Superior temporal gyrus (tissue), 1 donor: Measurements from ENCODE around the gene GRIFIN.
A peak's percentile ranks its signal among the peaks of the same experiment; 100 is the strongest.
"Not testable (repeated sequence)": the region's sequence is repeated elsewhere in the genome, so short reads cannot be mapped to it uniquely, and the experiment has no call there.

Source experiments
- DNase-seq: peaks from one replicate; pipeline ENCODE4 v3.0.0-alpha.2; 2016; ENCODE audit errors: extremely low spot score

The GRIFIN gene

DNA sequence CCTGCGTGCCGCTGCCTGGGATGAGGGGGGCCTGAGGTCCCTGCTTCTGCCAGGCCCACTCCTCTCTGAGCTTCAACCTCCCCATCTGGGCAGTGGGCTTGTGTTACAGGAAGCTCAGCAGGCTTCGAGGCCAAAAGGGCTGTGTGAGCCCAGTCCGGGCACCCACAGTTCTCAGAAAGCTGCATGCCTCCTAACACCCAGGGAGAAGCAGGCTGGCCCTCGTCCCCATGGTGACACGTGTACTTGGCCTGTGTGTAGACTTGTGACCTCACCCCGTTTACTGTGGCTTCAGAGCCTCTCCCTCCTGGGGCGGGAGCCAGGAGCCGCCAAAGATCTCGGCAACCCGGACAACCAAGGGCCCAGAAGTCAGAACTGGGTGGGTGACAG lies 2.2 kb upstream of the GRIFIN start:
- no peak for DNase-seq

DNA sequence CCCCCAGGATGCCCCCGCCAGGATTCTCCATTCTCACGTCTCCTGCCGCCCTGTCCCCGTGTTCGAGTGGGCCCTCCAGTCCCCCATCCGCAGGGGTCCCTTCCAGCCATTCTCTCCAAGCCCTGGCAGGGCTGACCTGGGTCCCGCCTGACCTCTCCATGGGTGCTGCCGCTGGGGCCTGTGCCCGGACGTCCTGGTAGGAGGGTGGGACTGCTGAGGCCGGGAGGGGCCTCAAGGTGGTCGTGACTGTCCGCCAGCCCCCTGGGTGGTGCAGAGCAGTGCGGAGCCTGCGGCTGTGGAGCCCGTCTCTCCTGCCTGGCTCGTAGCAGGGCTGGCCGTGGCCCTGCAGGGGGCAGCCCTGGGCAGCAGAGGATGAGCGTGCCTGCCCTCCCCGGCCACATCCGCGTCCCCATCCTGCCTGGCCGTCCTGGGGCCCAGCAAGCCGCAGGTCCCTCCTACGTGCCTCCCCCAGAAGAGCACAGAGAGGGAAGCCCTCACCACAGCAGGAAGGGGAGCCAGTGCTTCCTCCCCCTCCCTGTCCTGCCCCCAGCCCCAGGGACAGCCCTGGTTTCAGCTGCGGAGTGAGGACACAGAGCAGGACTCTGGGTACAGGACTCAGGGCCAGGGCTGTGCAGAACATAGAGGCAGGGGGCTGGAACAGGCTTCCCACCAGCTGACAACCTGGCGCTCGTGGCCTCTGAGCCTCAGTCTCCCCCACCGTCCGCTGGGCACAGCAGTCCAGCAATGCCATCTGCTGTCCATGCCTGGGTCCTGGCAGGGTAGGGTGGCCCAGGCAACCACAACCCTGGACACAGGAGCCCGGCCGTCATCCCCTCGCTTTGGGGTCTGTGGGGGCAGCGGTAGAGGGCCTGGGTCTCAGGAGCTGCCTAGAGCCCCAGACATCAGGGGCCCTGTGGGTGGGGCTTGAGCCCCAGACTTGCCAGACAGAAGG lies 1.5 kb upstream of the GRIFIN start:
- peak; percentile 30 for DNase-seq

DNA sequence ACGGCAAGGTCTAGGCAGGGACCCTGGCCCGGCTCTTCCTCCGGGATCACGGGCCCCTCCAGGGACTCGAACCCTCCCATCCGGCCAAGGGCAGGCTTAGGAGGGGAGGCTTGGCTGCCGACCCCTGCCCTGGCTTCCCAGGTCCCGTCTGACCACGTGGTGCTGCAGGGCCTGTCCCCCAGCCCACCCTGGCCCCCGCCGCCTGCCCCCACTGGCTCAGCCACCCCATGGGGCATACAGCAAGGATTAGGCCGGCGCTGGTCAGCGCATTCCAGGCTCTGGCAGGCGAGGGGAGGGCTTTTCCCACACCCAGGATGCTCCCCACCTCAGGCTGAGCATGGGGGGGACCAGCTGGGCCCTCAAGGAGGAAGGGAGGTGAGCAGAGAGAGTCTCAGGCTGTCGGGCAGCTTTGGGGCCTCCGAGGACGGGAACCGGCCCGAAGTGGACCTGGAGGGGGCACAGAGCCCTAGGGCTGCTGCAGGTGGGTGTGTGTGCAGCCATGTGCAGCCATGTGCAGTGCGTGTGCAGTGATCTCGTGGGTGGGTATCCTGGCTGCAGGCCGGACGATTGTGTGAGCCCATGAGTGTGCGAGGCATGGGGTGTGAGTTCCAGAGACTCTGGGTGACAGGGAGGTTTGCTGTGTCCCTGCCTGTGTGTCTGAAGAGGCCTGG lies 713 bp upstream of the GRIFIN start:
- no peak for DNase-seq

DNA sequence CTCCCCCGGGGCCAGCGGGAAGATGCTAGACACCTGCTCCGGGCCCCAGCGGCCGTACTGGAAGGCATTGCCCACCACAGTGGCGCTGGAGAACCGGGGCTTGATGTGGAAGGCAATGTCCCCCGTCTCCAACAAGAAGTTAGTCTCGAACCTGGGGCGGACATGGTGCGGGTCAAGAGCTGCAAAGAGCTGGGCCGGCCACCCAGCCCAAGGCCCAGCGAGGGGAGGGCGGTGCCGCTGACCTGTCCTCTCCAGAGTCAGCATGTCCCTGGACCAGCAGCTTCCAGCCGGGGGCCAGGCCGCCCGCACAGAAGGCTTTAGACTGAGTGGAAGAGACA lies 551 bp downstream of the GRIFIN start:
- DNase-seq, result no peak

DNA sequence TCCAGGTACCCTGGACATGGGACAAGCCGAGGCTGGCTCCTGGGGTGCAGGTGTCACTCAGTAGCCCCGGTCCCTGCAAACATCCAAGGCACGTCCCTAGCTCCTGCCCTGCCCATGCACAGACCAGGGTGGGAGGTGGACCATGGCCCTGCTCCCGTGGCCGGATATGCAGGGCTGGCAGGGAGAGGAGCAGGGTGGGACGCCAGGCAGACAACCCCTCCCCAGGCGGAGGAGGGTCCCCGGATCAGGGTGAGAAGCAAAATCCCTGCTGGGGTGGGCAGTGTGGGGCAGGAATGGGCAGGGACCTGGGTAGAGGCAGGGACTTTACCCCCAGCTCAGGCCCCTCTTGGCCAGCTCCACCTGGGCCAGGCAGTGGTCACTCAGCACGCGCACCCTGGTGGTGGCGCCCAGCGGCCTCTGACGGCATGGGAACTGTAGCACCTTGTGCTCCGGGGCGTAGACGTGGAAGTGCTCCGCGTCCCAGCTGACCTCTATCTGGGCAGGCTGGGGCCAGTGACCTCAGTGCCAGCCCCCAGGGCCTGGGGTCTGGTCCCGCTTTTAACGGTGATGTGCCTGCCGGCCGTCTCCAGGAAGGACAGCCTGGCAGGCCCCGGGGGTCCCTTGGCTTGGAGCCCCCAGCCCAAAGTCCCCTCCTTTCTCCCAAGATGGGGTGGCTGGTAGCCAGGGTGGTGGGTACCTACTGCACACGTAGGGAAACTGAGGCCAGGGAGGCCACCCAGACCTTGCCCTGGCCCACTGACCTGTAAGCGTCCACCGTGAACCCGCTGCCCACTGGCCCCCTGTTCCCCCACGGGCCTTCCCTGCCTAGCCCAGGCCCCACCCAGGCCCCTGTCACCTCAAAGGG lies 1.2 kb downstream of the GRIFIN start:
- DNase-seq, result no peak

DNA sequence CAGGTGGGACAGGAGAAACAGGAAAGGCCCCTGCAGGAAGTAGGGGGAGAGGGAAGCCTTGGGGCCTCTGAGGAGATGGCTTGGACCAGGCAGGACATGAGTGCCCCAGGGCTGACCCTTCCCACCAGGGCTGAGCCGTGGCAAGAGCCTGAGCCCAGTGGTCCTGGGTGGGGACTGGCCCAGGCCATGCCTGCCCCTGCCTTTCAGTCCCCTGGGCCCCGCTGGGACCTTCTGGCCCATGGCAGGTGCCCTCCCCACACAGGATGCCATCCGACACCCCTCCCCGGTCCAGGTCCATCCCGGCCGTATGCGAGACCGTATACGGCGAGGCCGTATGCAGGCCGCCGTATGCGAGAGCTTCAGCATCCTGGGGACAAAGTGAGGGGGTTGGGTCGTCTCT lies 2.0 kb downstream of the GRIFIN start:
- no peak for DNase-seq

DNA sequence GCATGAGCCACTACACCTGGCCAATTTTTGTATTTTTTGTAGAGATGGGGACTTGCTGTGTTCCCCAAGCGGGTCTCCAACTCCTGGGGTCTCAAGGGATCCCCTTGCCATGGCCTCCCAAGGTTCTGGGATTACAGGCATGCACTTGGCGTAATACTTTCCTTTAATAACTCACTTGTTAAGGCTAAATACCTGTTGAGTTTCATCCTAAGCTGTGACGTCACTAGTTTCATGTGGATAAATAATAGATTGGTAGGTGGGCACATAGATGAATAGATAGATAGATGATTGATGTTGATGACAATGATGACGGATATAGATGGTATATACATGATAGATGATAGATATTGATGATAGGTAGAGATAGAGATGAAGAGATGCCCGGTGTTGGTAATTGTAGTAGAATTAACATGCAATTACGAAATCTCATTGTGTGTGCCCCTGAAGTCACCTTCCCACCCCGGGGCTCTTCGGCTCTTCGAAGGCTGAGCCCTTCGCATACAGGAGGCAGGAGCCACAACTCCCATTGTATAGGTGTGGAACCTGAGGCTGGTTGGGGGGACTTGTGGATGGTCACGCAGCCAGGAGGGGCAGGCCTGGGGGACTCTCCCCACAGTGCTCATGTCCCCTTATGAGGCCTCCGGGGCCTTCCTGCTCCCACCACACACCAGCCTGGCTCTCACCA lies 2.6 kb downstream of the GRIFIN start:
- no peak for DNase-seq

DNA sequence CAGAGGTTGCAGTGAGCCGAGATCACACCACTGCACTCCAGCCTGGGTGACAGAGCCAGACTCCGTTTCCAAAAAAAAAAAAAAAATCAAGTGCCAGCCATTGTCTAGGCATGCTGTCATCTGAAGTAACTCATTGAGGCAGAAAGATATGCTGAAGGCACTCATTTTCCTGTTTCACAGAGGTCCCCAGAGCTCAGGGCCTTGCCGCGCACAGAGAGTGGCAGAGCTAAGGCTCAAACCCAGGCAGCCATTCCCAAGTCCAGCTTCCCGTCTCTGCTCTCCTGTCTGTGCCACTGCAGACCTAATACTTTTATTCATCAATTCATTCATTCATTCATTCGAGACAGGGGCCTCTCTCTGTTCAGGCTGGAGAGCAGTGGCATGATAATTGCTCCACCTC lies 3.5 kb downstream of the GRIFIN start:
- no peak for DNase-seq

DNA sequence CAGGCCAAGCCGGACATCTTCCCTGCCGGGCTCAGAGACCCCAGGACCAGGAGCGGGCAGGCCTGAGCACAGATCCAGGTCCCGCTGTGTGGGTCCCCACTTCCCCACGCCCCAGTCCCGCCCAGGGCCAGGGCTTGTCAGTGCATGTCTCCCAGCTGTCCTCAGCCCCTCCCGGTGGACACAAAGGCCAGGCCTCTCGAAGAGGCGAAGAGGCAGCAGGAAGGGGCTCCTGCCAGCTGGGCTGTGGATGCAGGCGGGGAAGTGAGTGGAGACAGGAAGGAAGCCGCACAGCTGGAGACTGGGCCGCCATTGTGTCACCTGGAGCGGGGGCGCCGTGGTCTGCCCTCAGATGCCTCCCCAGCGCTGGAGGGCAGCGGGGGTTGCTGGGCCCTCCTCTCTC lies 4.8 kb downstream of the GRIFIN start:
- no peak for DNase-seq

DNA sequence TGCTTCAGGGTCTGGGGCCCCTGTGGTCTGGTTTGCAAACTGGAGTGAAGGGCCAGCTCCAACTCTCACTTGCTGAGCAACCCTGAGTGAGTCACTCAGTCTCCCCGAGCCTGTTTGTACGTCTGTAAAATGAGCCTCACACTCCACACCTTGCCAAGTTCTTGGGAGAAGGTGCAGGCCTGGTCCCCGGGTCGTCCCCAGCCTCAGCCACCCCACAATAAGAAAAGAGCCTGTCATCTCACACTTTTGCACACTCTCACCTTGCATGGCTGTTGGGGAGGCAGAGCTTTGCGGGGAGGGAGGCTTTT lies 5.2 kb downstream of the GRIFIN start:
- no peak for DNase-seq

DNA sequence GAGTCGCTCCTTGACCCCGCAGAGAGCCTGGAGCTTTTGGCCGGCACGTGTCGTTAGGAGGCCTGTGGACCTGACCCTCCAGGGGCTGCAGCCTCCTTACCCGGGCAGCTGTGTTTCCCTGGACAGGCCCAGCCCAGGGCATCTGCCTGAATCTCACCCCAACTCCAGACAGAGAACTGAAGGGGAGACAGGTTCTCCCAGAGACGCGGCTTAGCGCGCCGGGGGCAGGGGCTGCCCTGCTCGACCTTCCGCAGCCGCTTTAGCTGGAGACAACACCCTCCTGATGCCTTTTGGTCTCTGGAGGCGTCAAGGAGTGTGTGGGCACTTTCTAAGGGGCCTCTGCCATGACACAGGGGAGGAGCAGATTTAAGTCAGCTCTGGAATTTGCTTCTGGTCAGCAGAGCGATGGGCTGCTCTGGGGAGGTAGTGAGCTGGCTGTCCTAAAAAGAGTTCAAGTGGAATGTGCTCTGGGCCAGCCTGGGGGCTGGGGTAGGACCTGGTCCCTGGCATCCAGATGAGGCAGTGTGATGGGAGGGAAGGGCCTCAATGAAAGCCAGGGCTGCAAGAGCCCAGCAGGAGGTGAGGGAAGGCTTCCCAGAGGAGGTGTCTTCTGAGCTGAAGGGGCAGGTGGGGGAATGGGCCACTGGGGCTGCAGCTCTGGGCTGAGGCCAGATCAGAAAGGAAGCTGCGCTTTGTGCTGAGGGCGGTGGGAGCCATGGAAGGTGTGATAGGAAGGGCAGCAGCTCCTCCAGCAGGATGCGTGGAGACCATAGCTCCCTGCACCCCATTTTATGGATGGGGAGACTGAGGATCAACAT lies 5.8 kb downstream of the GRIFIN start:
- no peak for DNase-seq

DNA sequence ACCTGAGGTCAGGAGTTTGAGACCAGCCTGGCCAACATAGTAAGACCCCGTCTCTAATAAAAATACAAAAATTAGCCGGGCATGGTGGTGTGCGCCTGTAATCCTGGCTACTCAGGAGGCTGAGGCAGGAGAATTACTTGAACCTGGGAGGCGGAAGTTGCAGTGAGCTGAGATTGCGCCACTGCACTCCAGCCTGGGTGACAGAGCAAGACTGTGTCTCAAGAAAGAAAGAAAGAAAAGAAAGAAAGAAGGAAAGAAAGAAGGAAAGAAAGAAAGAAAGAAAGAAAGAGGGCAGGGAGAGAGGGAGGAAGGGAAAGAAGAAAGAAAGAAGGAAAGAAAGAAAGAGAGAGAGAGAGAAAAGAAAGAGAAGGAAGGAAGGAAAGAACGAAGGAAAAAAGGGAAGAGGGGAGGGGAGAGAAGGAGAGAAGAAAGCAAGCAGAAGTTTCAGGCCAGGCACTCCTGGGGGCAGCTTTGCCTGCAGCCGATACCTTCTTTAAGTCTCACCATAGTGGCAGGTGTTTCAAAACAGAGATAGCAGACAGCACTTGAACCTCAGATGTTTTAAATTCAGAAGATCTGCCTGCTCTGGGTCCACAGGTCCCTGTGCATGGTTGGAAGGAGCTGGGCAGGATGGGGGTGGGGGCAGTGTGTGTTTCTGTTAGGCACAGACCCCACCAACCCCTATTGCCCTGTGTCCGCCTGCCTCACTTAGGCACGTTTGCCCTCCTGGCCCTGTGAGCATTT lies 6.6 kb downstream of the GRIFIN start:
- DNase-seq, result not testable (repeated sequence)

DNA sequence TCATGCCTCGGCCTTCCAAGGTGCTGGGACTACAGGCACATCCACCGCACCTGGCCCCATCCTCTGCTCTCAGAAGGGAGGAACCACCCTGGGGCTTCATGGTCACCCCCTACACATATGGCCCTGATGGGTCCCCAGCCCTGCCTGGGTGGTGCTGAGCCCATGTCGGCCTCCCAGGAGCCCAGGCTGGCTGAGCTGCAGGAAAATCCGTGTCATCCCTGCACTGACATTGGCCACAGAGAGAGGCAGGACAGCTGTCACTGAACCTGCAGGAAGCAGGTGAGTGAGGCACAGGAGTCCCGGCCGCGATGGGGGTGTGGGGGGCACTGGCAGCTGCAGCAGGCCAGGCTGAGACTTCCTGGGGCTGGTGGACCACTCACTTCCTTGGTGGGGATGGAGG lies 8.0 kb downstream of the GRIFIN start:
- DNase-seq, result no peak

DNA sequence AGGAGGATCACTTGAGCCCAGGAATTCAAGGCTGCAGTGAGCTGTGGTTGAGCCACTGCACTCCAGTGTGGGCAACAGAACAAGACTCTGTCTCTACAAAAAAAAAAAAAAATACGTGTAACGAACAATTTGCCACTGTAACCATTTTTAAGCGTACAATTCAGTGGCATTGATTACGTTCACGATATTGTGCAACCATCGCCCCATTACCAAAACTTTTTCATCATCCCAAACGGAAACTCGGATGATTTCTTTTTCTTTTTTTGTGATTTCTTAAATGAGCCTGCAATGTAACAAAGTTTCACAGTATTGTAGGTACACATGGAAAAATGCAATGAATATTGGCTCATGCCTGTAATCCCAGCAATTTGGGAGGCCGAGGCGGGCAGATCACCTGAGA lies 9.5 kb downstream of the GRIFIN start:
- no peak for DNase-seq

DNA sequence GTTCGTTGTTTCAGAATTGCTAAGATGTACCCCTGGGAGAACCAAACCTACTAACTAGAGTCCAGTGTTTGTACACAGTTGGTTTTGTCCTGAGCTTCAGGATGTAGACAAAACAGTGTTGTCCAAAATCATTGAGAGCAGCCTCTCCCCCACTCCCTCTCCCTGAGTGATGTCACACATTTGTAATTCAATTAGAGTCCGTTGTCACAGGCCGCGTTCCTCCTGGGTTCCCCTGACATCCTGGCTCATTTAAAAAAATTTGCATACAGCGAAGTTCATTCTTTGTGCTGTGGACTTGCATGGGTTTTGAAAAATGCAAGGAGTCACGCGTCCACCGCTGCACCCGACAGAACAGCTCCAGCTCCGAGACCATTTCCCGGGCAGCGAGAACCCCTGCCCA lies 10.3 kb downstream of the GRIFIN start:
- DNase-seq, result peak; percentile 56

DNA sequence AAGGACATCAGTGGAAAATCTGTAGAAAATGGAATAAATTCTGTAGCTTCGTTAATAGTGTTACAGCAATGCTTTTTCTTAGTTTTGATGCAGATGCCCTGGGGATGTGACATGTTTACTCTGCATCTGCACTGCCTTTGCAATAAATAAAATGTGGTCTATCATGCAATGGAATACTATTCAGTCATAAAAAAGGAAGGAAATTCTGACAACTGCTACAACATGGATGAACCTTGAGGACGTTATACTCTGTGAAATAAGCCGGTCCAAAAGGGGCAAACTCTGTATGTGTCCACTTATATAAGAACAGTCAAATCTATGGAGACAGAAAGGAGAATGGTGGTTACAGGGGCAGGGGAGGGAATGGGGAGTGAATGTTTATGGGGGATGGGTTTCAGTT lies 13.5 kb downstream of the GRIFIN start:
- no peak for DNase-seq

DNA sequence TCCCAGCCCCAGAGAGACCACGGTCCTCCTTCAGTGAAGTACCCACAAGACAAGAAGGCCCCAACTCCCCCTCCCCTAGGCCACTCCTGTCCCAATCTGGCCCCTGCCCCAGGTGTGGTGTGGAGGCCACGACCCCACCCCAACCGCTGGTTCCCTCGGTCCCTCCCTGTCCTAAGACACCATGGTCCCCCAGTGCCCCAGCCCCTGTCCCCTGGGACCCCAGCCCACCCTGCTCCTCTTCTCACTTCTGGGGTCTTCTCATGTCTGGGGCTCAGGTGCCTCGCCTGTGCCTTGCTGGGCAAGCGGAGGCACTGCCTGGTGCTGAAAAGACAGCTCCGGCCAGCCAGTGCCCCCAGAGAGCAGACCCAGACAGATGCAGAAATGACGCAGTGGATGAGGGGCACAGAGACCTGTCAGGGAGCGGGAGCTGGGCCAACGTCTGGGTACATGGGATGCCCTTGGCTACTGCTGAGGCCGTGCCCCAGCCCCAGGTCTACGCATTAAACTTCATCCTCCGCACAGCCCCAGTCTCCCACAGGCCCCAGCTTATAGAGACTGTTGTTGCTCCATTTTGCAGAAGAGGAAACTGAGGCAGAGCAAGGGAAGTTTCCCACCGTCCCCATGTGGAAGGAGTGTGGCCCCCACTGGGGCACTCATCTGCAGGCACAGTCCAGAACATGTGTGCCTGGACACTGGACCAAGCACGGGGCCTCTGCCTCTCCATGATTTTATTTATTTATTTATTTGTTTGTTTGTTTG lies 14.8 kb downstream of the GRIFIN start:
- DNase-seq, result no peak

DNA sequence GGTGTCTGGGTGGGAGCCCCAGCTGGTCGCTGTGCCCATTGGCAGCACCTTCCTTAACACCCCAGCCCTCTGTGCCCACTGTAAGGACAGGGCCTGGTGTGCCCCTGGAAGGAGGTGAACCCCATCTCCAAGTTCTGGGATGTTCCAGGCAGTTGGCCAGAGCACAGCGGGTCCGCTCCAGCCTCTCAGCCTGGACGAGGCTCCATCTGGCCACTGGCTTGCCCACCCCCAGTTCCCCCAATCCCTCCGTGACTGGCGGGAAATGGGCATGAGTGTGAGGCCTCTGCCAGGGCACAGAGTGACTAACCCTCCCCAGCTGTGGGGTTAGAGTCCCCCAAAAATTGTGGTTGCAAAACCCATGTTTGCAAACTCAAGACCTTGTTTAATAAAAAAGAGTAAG lies 15.6 kb downstream of the GRIFIN start:
- peak; percentile 25 for DNase-seq

DNA sequence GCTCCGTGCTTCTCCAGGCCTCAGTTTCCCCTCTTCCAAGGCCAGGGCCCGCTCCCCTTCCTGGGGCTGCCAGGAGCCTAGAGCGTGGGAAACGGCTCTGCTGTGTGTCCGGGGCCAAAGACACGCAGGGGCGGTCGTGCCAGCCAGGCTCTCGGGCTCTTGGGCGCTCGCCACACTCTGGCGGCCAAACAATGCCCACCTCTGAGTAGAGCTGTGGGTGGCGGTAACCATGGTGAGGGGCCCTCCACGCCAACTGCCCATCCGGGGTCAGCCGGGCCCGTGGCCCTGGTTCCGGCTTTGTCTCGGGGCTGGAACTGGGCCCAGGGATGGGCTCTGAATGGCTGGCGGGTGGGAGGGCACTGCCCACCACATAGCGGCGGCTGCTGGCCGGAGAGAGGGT lies 16.0 kb downstream of the GRIFIN start:
- DNase-seq, result peak; percentile 20

DNA sequence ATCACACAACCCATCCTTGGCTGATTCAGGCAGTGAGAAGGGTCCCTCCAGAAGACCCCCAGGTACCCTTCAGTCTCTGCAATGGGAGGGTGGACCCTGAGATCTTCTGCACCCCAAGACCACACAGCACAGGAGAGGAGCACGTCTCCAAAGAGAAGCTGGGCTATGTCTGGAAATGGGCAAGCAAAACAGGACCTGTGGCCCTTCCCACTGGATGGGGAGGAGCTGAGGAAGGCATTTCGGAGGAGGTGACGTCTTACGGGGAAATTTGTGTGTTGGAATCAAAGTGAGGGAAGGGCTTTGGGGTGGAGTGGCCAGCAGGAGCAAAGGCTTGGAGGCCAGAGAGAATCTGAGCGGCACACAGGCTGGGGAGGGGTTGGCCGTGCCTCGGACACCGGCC lies 16.5 kb downstream of the GRIFIN start:
- no peak for DNase-seq
